Measurements from ENCODE around the gene CWC25.

DNA sequence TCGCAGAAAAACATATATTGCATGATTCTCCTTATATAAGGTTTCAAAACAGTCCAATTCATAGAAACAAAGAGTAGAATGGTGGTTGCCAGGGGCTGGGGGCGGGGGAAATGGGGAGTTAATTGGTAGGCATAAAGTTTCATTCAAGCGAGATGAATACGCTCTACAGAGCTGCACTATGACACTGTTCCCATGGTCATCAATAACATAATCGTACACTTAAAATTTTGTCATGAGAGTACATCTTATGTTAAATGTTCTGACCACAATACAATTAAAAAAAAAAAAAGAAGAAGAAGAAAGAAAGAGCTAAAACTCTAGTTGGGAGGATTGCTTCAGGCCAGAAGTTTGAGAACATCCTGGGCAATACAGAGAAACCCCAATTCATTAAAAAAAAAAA is 30.9 kb downstream of the CWC25 start:
- TF ChIP-seq EZH2 (IDR thresholded peaks at IDR 0.05; ENCODE audit: borderline replicate concordance, low read depth, low read length, poor library complexity, severe bottlenecking) = no peak
- no peak for TF ChIP-seq CTCF (conservative IDR thresholded peaks at IDR 0.05; ENCODE audit: low read depth, low read length)
